Measurements from ENCODE around the gene CMTM6.

The CMTM6 gene

GRCh38 chr3:32432045-32432710, 70.5 kb downstream of the CMTM6 start:
- H3K36me3 ChIP-seq (ENCODE audit: control insufficient read depth, low read length), result no peaks in the 10 kb centered on the region
- H3K9me3 ChIP-seq (ENCODE audit: control insufficient read depth, insufficient read depth, low read length), result no peaks in the 10 kb centered on the region
- no peaks in the 10 kb centered on the region for H3K79me2 ChIP-seq (ENCODE audit: control insufficient read depth, low read length)
- no peak overlapping the region for H3K4me2 ChIP-seq (ENCODE audit: low read length)
- H3K27me3 ChIP-seq (ENCODE audit: control insufficient read depth, low read length), result no peaks in the 10 kb centered on the region
- H3K9me2 ChIP-seq (replicated peaks; ENCODE audit: control insufficient read depth, low read length), result no peaks in the 10 kb centered on the region
- no peaks in the 10 kb centered on the region for H4K20me1 ChIP-seq (ENCODE audit: control insufficient read depth, insufficient read depth, low read depth, low read length)
- no peak overlapping the region for H3K4me3 ChIP-seq (ENCODE audit: low read length)
- peaks cover 49% of the 10 kb centered on the region for H3K4me1 ChIP-seq (ENCODE audit: control insufficient read depth, low read length)
- no peak for TF ChIP-seq CTCF (IDR thresholded peaks at IDR 0.05; ENCODE audit: low read depth, low read length, poor library complexity, severe bottlenecking)
- no peak for TF ChIP-seq EZH2phosphoT487 (IDR thresholded peaks at IDR 0.05; ENCODE audit: borderline replicate concordance, low read length)
- no peak overlapping the region for H3K27ac ChIP-seq (ENCODE audit: low read depth, low read length)
- H3F3A ChIP-seq (ENCODE audit: control insufficient read depth, insufficient read depth), result no peaks in the 10 kb centered on the region

GRCh38 chr3:32431481-32431880, 71.2 kb downstream of the CMTM6 start:
- H3F3A ChIP-seq (ENCODE audit: control insufficient read depth, insufficient read depth), result no peaks in the 10 kb centered on the region
- no peaks in the 10 kb centered on the region for H3K79me2 ChIP-seq (ENCODE audit: control insufficient read depth, low read length)
- TF ChIP-seq CTCF (IDR thresholded peaks at IDR 0.05; ENCODE audit: low read depth, low read length, poor library complexity, severe bottlenecking) (no peak), EZH2phosphoT487 (IDR thresholded peaks at IDR 0.05; ENCODE audit: borderline replicate concordance, low read length) (no peak)
- H3K27me3 ChIP-seq (ENCODE audit: control insufficient read depth, low read length), result no peaks in the 10 kb centered on the region
- no peak overlapping the region for H3K4me3 ChIP-seq (ENCODE audit: low read length)
- H4K20me1 ChIP-seq (ENCODE audit: control insufficient read depth, insufficient read depth, low read depth, low read length), result no peaks in the 10 kb centered on the region
- no peaks in the 10 kb centered on the region for H3K36me3 ChIP-seq (ENCODE audit: control insufficient read depth, low read length)
- H3K4me2 ChIP-seq (ENCODE audit: low read length), result no peak overlapping the region
- H3K4me1 ChIP-seq (ENCODE audit: control insufficient read depth, low read length), result peaks cover 45% of the 10 kb centered on the region
- H3K9me3 ChIP-seq (ENCODE audit: control insufficient read depth, insufficient read depth, low read length), result no peaks in the 10 kb centered on the region
- H3K27ac ChIP-seq (ENCODE audit: low read depth, low read length), result no peak overlapping the region
- no peaks in the 10 kb centered on the region for H3K9me2 ChIP-seq (replicated peaks; ENCODE audit: control insufficient read depth, low read length)

Measured in DOHH2 (cell line).